Measurements from ENCODE around the gene GNA15.
A peak's percentile ranks its signal among the peaks of the same experiment; 100 is the strongest.
"Not testable (repeated sequence)": the region's sequence is repeated elsewhere in the genome, so short reads cannot be mapped to it uniquely, and the experiment has no call there.

Gene GNA15

GRCh38 chr19:3190921-3191805 lies 55.3 kb downstream of the GNA15 start:
- Histone ChIP-seq H3K27ac (replicated peaks) (peak overlapping the region; percentile 12; the same call in 1 of the 2 replicates), H3K27me3 (ENCODE audit: insufficient read depth, poor library complexity, severe bottlenecking) (no peaks in the 10 kb centered on the region), H3K4me3 (replicated peaks; ENCODE audit: insufficient read depth, low read length) (no peak overlapping the region)
- TF ChIP-seq POLR2AphosphoS5 (IDR thresholded peaks at IDR 0.05; ENCODE audit: low read depth) (no peak), CTCF (IDR thresholded peaks at IDR 0.05; ENCODE audit: insufficient read depth, low read length) (no peak), GABPA (IDR thresholded peaks at IDR 0.05; ENCODE audit: low read depth) (no peak), REST (IDR thresholded peaks at IDR 0.05; ENCODE audit: insufficient replicate concordance, low read depth) (no peak), SPI1 (IDR thresholded peaks at IDR 0.05; ENCODE audit: borderline replicate concordance, low read depth) (no peak)
- no peak for DNase-seq (ENCODE audit: low read depth in 1 of 2, low spot score in 1 of 2)

GRCh38 chr19:3191806-3192104 lies 55.9 kb downstream of the GNA15 start:
- peak overlapping the region; percentile 12; the same call in 1 of the 2 replicates for H3K27ac ChIP-seq (replicated peaks)
- DNase-seq (ENCODE audit: low read depth in 1 of 2, low spot score in 1 of 2); H3K4me3 ChIP-seq (replicated peaks; ENCODE audit: insufficient read depth, low read length); H3K27me3 ChIP-seq (ENCODE audit: insufficient read depth, poor library complexity, severe bottlenecking): not testable (repeated sequence)

GRCh38 chr19:3192228-3192635 lies 56.4 kb downstream of the GNA15 start:
- TF ChIP-seq CTCF (IDR thresholded peaks at IDR 0.05; ENCODE audit: insufficient read depth, low read length) (no peak), REST (IDR thresholded peaks at IDR 0.05; ENCODE audit: insufficient replicate concordance, low read depth) (no peak)
- no peaks in the 10 kb centered on the region for H3K27me3 ChIP-seq (ENCODE audit: insufficient read depth, poor library complexity, severe bottlenecking)
- H3K4me3 ChIP-seq (replicated peaks; ENCODE audit: insufficient read depth, low read length): no peak overlapping the region
- H3K27ac ChIP-seq (replicated peaks): no peak overlapping the region
- DNase-seq (ENCODE audit: low read depth in 1 of 2, low spot score in 1 of 2): no peak

- TF ChIP-seq REST (IDR thresholded peaks at IDR 0.05; ENCODE audit: insufficient replicate concordance, low read depth) (no peak), GABPA (IDR thresholded peaks at IDR 0.05; ENCODE audit: low read depth) (no peak), SPI1 (IDR thresholded peaks at IDR 0.05; ENCODE audit: borderline replicate concordance, low read depth) (no peak), CTCF (IDR thresholded peaks at IDR 0.05; ENCODE audit: insufficient read depth, low read length) (no peak), POLR2AphosphoS5 (IDR thresholded peaks at IDR 0.05; ENCODE audit: low read depth) (no peak)
- H3K4me3 ChIP-seq (replicated peaks; ENCODE audit: insufficient read depth, low read length): no peak overlapping the region
- no peak for DNase-seq (ENCODE audit: low read depth in 1 of 2, low spot score in 1 of 2)
- no peaks in the 10 kb centered on the region for H3K27me3 ChIP-seq (ENCODE audit: insufficient read depth, poor library complexity, severe bottlenecking)
- H3K27ac ChIP-seq (replicated peaks): no peak overlapping the region
Observed at GRCh38 chr19:3192684-3193083, 56.9 kb downstream of the GNA15 start.

Measured in HL-60 (cell line).